HEK293 (cell line): ENCODE results near the gene AQP5.

ENCODE experiments used
- CTCF ChIA-PET: fragments of 350-600 bp; formaldehyde crosslinking; extraction: SDS; loops from one replicate; lab custom pipeline; 2021; ENCODE audit warnings: antibody characterized with exemption; lab: Yijun Ruan, JAX
- POLR2A ChIA-PET: fragments of 300-600 bp; formaldehyde crosslinking; extraction: SDS; loops from one replicate; lab custom pipeline; 2020; ENCODE audit warnings: antibody characterized with exemption, inconsistent platforms; lab: Yijun Ruan, JAX
- H3K27ac ChIP-seq: fragments of 200-500 bp; sonication (Bioruptor generic); 2 replicates; pipeline ENCODE4 v1.5.1; 2014; ENCODE audit warnings: low read depth, low read length, control low read depth, inconsistent platforms; ENCODE audit errors: extremely low read depth
- H3K36me3 ChIP-seq, 2 experiments: fragments of 200-500 bp in 1 of 2; sonication (Bioruptor generic) in 1 of 2; 1 replicate in 1 of 2; 2 replicates in 1 of 2; pipeline ENCODE4 v1.5.1; 2014 to 2017; ENCODE audit warnings: inconsistent platforms in 2 of 2, low read length in 2 of 2; ENCODE audit not compliant: control insufficient read depth in 2 of 2, insufficient read depth in 1 of 2
- H3K4me1 ChIP-seq: fragments of 200-500 bp; sonication (Bioruptor generic); 2 replicates; pipeline ENCODE4 v1.5.1; 2014; ENCODE audit warnings: mild to moderate bottlenecking, low read length, inconsistent platforms; ENCODE audit not compliant: control insufficient read depth, insufficient read depth
- H3K4me3 ChIP-seq: 2 replicates; pipeline ENCODE4 v1.5.1; 2011; ENCODE audit warnings: low read depth, mild to moderate bottlenecking, control low read depth, low read length, moderate library complexity
- H3K9me3 ChIP-seq: fragments of 200-500 bp; sonication (Bioruptor generic); 2 replicates; pipeline ENCODE4 v1.5.1; 2014; ENCODE audit warnings: low read depth, low read length, inconsistent platforms; ENCODE audit not compliant: control insufficient read depth, insufficient read depth
- OVOL3 ChIP-seq: fragments of 450-650 bp; formaldehyde crosslinking; IDR thresholded peaks from 2 replicates; pipeline ENCODE4 v1.5.1; 2016; ENCODE audit warnings: missing biosample characterization, missing genetic modification characterization
- REPIN1 ChIP-seq: fragments of 450-650 bp; formaldehyde crosslinking; IDR thresholded peaks from 2 replicates; pipeline ENCODE4 v1.5.1; 2017; ENCODE audit warnings: missing biosample characterization, missing genetic modification characterization, low read depth
- YY2 ChIP-seq: fragments of 450-650 bp; formaldehyde crosslinking; IDR thresholded peaks from 2 replicates; pipeline ENCODE4 v1.5.1; 2016; ENCODE audit warnings: missing biosample characterization, missing genetic modification characterization
- ZBTB21 ChIP-seq: fragments of 450-650 bp; formaldehyde crosslinking; IDR thresholded peaks from 2 replicates; pipeline ENCODE4 v1.5.1; 2017; ENCODE audit warnings: missing biosample characterization, missing genetic modification characterization
- ZFHX2 ChIP-seq: fragments of 450-650 bp; formaldehyde crosslinking; conservative IDR thresholded peaks from 2 replicates; pipeline ENCODE4 v1.5.1; 2016; ENCODE audit warnings: missing biosample characterization, missing genetic modification characterization
- ZIC2 ChIP-seq: fragments of 450-650 bp; formaldehyde crosslinking; IDR thresholded peaks from 2 replicates; pipeline ENCODE4 v1.5.1; 2016; ENCODE audit warnings: missing biosample characterization, missing genetic modification characterization
- ZNF16 ChIP-seq: fragments of 450-650 bp; formaldehyde crosslinking; IDR thresholded peaks from 2 replicates; pipeline ENCODE4 v1.5.1; 2016; ENCODE audit warnings: low read depth, missing biosample characterization, missing genetic modification characterization
- ZNF274 ChIP-seq, 2 experiments: fragments of 200-500 bp in 1 of 2; fragments of 450-650 bp in 1 of 2; sonication (Bioruptor generic) in 1 of 2; formaldehyde crosslinking in 1 of 2; IDR thresholded peaks; 2 replicates each; pipeline versions ENCODE4 v1.5.1 to v1.6.1; 2014 to 2016; ENCODE audit warnings: borderline replicate concordance in 1 of 2, inconsistent platforms in 1 of 2, low read length in 1 of 2, missing biosample characterization in 1 of 2, missing genetic modification characterization in 1 of 2
- ZNF394 ChIP-seq: fragments of 450-650 bp; formaldehyde crosslinking; IDR thresholded peaks from 2 replicates; pipeline ENCODE4 v1.5.1; 2016; ENCODE audit warnings: missing biosample characterization, missing genetic modification characterization, mild to moderate bottlenecking, moderate library complexity, borderline replicate concordance
- ZNF560 ChIP-seq: fragments of 450-650 bp; formaldehyde crosslinking; IDR thresholded peaks from 2 replicates; pipeline ENCODE4 v1.5.1; 2017; ENCODE audit warnings: missing biosample characterization, missing genetic modification characterization, borderline replicate concordance
- ZNF701 ChIP-seq: fragments of 450-650 bp; formaldehyde crosslinking; IDR thresholded peaks from 2 replicates; pipeline ENCODE4 v1.5.1; 2016; ENCODE audit warnings: missing biosample characterization, missing genetic modification characterization
- ZNF76 ChIP-seq: fragments of 450-650 bp; formaldehyde crosslinking; IDR thresholded peaks from 2 replicates; pipeline ENCODE4; 2016; ENCODE audit warnings: low read depth, missing biosample characterization, missing genetic modification characterization, borderline replicate concordance
- TF ChIP-seq, protein P1 (sequence below): fragments of 450-650 bp; formaldehyde crosslinking; IDR thresholded peaks from 2 replicates; pipeline ENCODE4 v1.5.1; 2016; ENCODE audit warnings: missing biosample characterization, missing genetic modification characterization
- TF ChIP-seq, protein P2 (sequence below): fragments of 450-650 bp; IDR thresholded peaks from 2 replicates; pipeline ENCODE4 v1.5.1; 2018; ENCODE audit warnings: missing biosample characterization, mild to moderate bottlenecking, missing genetic modification characterization
- TF ChIP-seq, protein P3 (sequence below): fragments of 450-650 bp; formaldehyde crosslinking; conservative IDR thresholded peaks from 2 replicates; pipeline ENCODE4 v1.5.1; 2016; ENCODE audit warnings: low read depth, missing biosample characterization, missing genetic modification characterization
- TF ChIP-seq, protein P4 (sequence below): fragments of 450-650 bp; formaldehyde crosslinking; IDR thresholded peaks from 2 replicates; pipeline ENCODE4 v1.5.1; 2016; ENCODE audit warnings: missing biosample characterization, missing genetic modification characterization

The AQP5 gene

DNA sequence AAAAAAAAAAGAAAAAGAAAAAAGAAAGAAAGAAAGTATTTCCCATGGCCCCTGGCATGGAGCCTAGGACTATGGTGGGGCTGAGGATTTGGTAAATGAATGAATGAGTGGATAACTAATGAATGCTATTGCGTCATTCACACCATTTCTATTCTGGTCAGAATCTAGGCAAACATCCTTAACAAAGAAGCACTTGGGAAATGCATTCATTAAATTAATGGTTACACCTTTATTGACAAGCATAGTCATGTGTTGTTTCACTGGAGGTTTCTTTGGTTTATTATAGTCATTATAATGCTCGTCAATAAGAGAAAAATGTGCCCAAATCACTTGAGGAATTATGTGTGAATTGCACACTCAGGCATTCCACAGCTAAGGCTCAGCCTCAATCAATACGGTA, 24.7 kb upstream of the AQP5 start:
- no peak overlapping the region for H3K4me3 ChIP-seq
- no peak overlapping the region for H3K27ac ChIP-seq
- H3K4me1 ChIP-seq = no peaks in the 10 kb centered on the region
- no peak for TF ChIP-seq ZFHX2
- TF ChIP-seq, protein P1, sequence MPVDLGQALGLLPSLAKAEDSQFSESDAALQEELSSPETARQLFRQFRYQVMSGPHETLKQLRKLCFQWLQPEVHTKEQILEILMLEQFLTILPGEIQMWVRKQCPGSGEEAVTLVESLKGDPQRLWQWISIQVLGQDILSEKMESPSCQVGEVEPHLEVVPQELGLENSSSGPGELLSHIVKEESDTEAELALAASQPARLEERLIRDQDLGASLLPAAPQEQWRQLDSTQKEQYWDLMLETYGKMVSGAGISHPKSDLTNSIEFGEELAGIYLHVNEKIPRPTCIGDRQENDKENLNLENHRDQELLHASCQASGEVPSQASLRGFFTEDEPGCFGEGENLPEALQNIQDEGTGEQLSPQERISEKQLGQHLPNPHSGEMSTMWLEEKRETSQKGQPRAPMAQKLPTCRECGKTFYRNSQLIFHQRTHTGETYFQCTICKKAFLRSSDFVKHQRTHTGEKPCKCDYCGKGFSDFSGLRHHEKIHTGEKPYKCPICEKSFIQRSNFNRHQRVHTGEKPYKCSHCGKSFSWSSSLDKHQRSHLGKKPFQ = no peak
- no peak for TF ChIP-seq ZNF701
- no peak for TF ChIP-seq OVOL3 (tag by site-specific recombination)
- no peak for TF ChIP-seq ZNF16 (tag by site-specific recombination)
- TF ChIP-seq ZNF76 = no peak
- no peak for TF ChIP-seq REPIN1 (tag by site-specific recombination)
- TF ChIP-seq, protein P2, sequence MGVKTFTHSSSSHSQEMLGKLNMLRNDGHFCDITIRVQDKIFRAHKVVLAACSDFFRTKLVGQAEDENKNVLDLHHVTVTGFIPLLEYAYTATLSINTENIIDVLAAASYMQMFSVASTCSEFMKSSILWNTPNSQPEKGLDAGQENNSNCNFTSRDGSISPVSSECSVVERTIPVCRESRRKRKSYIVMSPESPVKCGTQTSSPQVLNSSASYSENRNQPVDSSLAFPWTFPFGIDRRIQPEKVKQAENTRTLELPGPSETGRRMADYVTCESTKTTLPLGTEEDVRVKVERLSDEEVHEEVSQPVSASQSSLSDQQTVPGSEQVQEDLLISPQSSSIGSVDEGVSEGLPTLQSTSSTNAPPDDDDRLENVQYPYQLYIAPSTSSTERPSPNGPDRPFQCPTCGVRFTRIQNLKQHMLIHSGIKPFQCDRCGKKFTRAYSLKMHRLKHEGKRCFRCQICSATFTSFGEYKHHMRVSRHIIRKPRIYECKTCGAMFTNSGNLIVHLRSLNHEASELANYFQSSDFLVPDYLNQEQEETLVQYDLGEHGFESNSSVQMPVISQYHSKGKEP (tag by site-specific recombination) = no peak
- TF ChIP-seq, protein P3, sequence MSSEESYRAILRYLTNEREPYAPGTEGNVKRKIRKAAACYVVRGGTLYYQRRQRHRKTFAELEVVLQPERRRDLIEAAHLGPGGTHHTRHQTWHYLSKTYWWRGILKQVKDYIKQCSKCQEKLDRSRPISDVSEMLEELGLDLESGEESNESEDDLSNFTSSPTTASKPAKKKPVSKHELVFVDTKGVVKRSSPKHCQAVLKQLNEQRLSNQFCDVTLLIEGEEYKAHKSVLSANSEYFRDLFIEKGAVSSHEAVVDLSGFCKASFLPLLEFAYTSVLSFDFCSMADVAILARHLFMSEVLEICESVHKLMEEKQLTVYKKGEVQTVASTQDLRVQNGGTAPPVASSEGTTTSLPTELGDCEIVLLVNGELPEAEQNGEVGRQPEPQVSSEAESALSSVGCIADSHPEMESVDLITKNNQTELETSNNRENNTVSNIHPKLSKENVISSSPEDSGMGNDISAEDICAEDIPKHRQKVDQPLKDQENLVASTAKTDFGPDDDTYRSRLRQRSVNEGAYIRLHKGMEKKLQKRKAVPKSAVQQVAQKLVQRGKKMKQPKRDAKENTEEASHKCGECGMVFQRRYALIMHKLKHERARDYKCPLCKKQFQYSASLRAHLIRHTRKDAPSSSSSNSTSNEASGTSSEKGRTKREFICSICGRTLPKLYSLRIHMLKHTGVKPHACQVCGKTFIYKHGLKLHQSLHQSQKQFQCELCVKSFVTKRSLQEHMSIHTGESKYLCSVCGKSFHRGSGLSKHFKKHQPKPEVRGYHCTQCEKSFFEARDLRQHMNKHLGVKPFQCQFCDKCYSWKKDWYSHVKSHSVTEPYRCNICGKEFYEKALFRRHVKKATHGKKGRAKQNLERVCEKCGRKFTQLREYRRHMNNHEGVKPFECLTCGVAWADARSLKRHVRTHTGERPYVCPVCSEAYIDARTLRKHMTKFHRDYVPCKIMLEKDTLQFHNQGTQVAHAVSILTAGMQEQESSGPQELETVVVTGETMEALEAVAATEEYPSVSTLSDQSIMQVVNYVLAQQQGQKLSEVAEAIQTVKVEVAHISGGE = no peak
- no peak for TF ChIP-seq YY2 (tag by site-specific recombination)
- no peak for TF ChIP-seq ZNF274 (IDR thresholded peaks at IDR 0.05; ENCODE audit: low read length)
- no peak for TF ChIP-seq ZNF274 (tag by site-specific recombination; IDR thresholded peaks at IDR 0.05; ENCODE audit: borderline replicate concordance)
- no peaks in the 10 kb centered on the region for H3K36me3 ChIP-seq
- H3K9me3 ChIP-seq = no peaks in the 10 kb centered on the region
- POLR2A ChIA-PET = no interaction called here
- CTCF ChIA-PET = interaction anchor here (1.5 to 2.2 kb wide), 3 partner anchors 9 to 70 kb away, joined by 6 to 11 read pairs (median 9); no protein-coding TSS in a partner anchor

DNA sequence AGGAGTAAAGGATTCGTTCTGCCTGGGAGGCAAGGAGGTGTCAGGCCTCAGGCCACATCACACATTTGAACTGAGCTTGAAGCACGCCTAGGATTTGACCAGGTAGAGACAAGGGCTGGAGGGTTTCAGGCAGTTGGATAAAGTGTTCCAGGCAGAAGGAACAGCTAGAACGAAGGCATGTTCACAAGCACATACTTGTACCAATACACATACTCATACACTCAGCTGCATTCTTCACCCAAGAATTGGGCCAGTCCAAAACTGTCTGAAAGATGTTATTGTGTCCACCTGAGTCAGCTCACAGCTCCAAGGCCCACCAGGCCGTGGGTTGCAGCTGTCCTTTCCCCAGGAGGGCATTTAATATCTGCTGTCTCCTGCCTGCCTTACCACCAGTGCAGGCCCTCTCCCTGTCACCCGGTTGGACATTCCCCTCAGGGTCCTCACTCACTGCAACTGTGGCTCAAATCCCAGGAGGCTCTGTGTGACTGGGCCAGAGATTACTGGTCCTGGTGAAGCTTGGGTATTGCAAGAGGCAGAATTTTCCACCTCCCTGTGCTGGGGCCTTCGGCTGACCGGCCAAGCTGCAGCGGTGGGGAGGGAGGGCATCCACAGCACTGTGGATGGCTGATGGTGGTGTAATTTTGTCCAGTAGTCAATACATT, 23.9 kb upstream of the AQP5 start:
- H3K4me3 ChIP-seq = no peak overlapping the region
- no peaks in the 10 kb centered on the region for H3K36me3 ChIP-seq
- ChIA-PET POLR2A (no interaction called here), CTCF (interaction anchor here (0.6 to 2.2 kb wide), 5 partner anchors 8 to 71 kb away, joined by 3 to 11 read pairs (median 6); no protein-coding TSS in a partner anchor)
- no peaks in the 10 kb centered on the region for H3K9me3 ChIP-seq
- TF ChIP-seq ZBTB21 (tag by site-specific recombination) (no peak), ZNF394 (tag by site-specific recombination) (no peak), ZIC2 (tag by site-specific recombination) (peak; percentile 61), ZNF560 (no peak)
- TF ChIP-seq, protein P4, sequence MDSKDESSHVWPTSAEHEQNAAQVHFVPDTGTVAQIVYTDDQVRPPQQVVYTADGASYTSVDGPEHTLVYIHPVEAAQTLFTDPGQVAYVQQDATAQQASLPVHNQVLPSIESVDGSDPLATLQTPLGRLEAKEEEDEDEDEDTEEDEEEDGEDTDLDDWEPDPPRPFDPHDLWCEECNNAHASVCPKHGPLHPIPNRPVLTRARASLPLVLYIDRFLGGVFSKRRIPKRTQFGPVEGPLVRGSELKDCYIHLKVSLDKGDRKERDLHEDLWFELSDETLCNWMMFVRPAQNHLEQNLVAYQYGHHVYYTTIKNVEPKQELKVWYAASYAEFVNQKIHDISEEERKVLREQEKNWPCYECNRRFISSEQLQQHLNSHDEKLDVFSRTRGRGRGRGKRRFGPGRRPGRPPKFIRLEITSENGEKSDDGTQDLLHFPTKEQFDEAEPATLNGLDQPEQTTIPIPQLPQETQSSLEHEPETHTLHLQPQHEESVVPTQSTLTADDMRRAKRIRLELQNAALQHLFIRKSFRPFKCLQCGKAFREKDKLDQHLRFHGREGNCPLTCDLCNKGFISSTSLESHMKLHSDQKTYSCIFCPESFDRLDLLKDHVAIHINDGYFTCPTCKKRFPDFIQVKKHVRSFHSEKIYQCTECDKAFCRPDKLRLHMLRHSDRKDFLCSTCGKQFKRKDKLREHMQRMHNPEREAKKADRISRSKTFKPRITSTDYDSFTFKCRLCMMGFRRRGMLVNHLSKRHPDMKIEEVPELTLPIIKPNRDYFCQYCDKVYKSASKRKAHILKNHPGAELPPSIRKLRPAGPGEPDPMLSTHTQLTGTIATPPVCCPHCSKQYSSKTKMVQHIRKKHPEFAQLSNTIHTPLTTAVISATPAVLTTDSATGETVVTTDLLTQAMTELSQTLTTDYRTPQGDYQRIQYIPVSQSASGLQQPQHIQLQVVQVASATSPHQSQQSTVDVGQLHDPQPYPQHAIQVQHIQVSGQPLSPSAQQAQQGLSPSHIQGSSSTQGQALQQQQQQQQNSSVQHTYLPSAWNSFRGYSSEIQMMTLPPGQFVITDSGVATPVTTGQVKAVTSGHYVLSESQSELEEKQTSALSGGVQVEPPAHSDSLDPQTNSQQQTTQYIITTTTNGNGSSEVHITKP = 0 out of 2 replicates have a peak, but pooled peaks have one; percentile 23
- H3K27ac ChIP-seq = no peak overlapping the region
- H3K4me1 ChIP-seq = no peaks in the 10 kb centered on the region
